Glomerular visceral epithelial cell (primary cell): ENCODE data around the gene CD248.

ENCODE experiments used
- DNase-seq: peaks from one replicate; pipeline ENCODE4 v3.0.0-alpha.2; 2016; ENCODE audit errors: extremely low spot score

The CD248 gene

GRCh38 chr11:66341502-66342126, 24.8 kb upstream of the CD248 start:
- DNase-seq = no peak

GRCh38 chr11:66340596-66341501, 24.0 kb upstream of the CD248 start:
- no peak for DNase-seq

GRCh38 chr11:66339686-66340483, 23.0 kb upstream of the CD248 start:
- no peak for DNase-seq

GRCh38 chr11:66339162-66339675, 22.4 kb upstream of the CD248 start:
- no peak for DNase-seq

GRCh38 chr11:66338276-66339161, 21.7 kb upstream of the CD248 start:
- no peak for DNase-seq

- peak; percentile 40 for DNase-seq
Measured at GRCh38 chr11:66337103-66337899, 20.5 kb upstream of the CD248 start.

GRCh38 chr11:66336234-66337102, 19.6 kb upstream of the CD248 start, which contains the start of gene RIN1:
RIN1 (minus strand) TSS chr11:66336434; CDS start chr11:66336402, 32 bp downstream.
- DNase-seq = peak; percentile 100

- peak; percentile 77 for DNase-seq
Measured at GRCh38 chr11:66335531-66336233, 18.8 kb upstream of the CD248 start.

GRCh38 chr11:66334605-66335442, 18.0 kb upstream of the CD248 start:
- DNase-seq = no peak

- DNase-seq = no peak
Measured at GRCh38 chr11:66333896-66334604, 17.2 kb upstream of the CD248 start.

- DNase-seq = no peak
Measured at GRCh38 chr11:66333220-66333877, 16.5 kb upstream of the CD248 start.

GRCh38 chr11:66332371-66333219, 15.8 kb upstream of the CD248 start:
- DNase-seq = no peak

GRCh38 chr11:66331542-66332370, 14.9 kb upstream of the CD248 start:
- DNase-seq = no peak

GRCh38 chr11:66330931-66331330, 14.1 kb upstream of the CD248 start:
- DNase-seq = no peak
